Smooth muscle cell (in vitro differentiated cells): ENCODE results near the gene AOX1. TPM values are rescaled to one million over a fixed set of nuclear protein-coding genes. Genes with fewer than 3 reads are reported as not detected.

Experiments used
- DNase-seq: peaks from one replicate; lab custom pipeline; 2025; ENCODE audit not compliant: unreplicated experiment; lab: John Stamatoyannopoulos, UW
- H2AFZ ChIP-seq: fragments of 200-600 bp; sonication (generic); 2 replicates; pipeline ENCODE4 v1.6.0; 2016; ENCODE audit warnings: antibody characterized with exemption, low read depth, mild to moderate bottlenecking
- H3F3A ChIP-seq: fragments of 200-600 bp; sonication (generic); 2 replicates; pipeline ENCODE4 v1.6.0; 2017; ENCODE audit warnings: antibody characterized with exemption, low read depth
- H3K27ac ChIP-seq: fragments of 200-600 bp; sonication (generic); 2 replicates; pipeline ENCODE4 v1.5.1; 2016; ENCODE audit warnings: low read depth, mild to moderate bottlenecking
- H3K27me3 ChIP-seq: fragments of 200-600 bp; sonication (generic); 2 replicates; pipeline ENCODE4 v1.6.1; 2016; ENCODE audit warnings: low read depth, mild to moderate bottlenecking
- H3K36me3 ChIP-seq: fragments of 200-600 bp; sonication (generic); 2 replicates; pipeline ENCODE4 v1.5.1; 2016; ENCODE audit warnings: low read depth
- H3K4me1 ChIP-seq: fragments of 200-600 bp; sonication (generic); 2 replicates; pipeline ENCODE4 v1.5.1; 2016; ENCODE audit warnings: low read depth
- H3K4me2 ChIP-seq: fragments of 200-600 bp; sonication (generic); 2 replicates; pipeline ENCODE4 v1.6.0; 2016; ENCODE audit warnings: mild to moderate bottlenecking
- H3K4me3 ChIP-seq: fragments of 200-600 bp; sonication (generic); 2 replicates; pipeline ENCODE4 v1.5.1; 2016; ENCODE audit warnings: mild to moderate bottlenecking
- H3K79me2 ChIP-seq: fragments of 200-600 bp; sonication (generic); 2 replicates; pipeline ENCODE4 v1.6.0; 2016; ENCODE audit warnings: low read depth, mild to moderate bottlenecking
- H3K9ac ChIP-seq: fragments of 200-600 bp; sonication (generic); 2 replicates; pipeline ENCODE4 v1.6.0; 2016; ENCODE audit warnings: low read depth
- H3K9me3 ChIP-seq: fragments of 200-600 bp; sonication (generic); replicated peaks from 2 replicates; pipeline ENCODE4 v1.5.1; 2016; ENCODE audit warnings: low read depth
- H4K20me1 ChIP-seq: fragments of 200-600 bp; sonication (generic); 2 replicates; pipeline ENCODE4 v1.6.0; 2016; ENCODE audit warnings: low read depth
- WGBS: methylation state at CpG from one replicate; pipeline ENCODE4 v1.1.7; 2016; ENCODE audit warnings: low lambda C conversion rate; 5-methylcytosine and 5-hydroxymethylcytosine counted together
- polyA plus RNA-seq: library from polyadenylated mRNA; unstranded; fragments of >200 nt; fragmentation: Nextera tagmentation; extraction: Ambion mirVana; gene quantifications from 2 replicates; pipeline ENCODE4 v1.2.1, GENCODE V29; 2016
- total RNA-seq: library from RNA; depleted of rRNA; stranded (reverse); fragments of >200 nt; gene quantifications from 2 replicates; pipeline ENCODE4 v1.2.3, GENCODE V29; 2014
- TF ChIP-seq, protein P1 (sequence below): fragments of 200-600 bp; sonication (generic); IDR thresholded peaks from 2 replicates; pipeline ENCODE4 v1.5.1; 2017; ENCODE audit warnings: borderline replicate concordance, mild to moderate bottlenecking, antibody characterized with exemption; ENCODE audit not compliant: insufficient read depth, poor library complexity, severe bottlenecking

The AOX1 gene
- total and polyA plus RNA-seq, 2 experiments from 2014 or later, result 0.18 TPM; not detected in 1

DNA sequence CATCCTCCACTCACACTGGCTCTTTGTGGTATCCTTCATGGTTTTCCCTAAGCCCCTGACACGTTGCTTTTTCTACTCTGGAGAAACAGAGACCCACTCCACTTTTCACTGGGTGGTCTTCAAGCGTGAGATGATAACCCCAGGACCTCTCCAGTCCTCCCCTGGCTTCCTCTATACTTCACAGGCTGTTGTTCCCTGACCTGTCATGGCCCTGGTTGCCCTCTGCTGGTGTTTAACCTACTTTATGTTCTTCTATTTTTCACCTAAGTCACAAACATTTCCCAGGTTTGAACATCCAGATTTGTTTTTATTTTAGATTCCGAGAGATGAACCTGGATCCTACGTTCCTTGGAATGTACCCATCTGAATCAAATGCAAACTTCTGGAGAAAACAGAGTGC is 84.5 kb downstream of the AOX1 start:
- TF ChIP-seq, protein P1, sequence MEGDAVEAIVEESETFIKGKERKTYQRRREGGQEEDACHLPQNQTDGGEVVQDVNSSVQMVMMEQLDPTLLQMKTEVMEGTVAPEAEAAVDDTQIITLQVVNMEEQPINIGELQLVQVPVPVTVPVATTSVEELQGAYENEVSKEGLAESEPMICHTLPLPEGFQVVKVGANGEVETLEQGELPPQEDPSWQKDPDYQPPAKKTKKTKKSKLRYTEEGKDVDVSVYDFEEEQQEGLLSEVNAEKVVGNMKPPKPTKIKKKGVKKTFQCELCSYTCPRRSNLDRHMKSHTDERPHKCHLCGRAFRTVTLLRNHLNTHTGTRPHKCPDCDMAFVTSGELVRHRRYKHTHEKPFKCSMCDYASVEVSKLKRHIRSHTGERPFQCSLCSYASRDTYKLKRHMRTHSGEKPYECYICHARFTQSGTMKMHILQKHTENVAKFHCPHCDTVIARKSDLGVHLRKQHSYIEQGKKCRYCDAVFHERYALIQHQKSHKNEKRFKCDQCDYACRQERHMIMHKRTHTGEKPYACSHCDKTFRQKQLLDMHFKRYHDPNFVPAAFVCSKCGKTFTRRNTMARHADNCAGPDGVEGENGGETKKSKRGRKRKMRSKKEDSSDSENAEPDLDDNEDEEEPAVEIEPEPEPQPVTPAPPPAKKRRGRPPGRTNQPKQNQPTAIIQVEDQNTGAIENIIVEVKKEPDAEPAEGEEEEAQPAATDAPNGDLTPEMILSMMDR, result no peak

DNA sequence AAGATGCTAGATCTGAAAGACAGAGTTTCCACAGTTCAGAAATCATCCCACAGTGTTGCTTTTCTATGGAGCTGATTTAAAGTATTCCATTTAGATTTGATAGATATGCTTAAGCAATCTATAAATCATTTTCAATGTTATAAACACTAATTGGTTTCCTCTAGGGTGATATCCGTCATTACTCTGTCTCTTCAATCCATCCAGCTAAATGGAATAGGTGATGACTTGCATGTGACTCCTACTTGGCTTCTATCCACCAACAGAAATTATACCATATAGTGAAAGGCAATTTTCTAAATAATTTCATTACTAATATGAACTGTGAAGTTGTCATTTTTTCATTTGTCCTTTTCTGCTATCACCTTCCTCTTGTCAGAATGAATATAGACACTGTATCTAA is 84.9 kb downstream of the AOX1 start:
- H3K79me2 ChIP-seq, result no peaks in the 10 kb centered on the region
- TF ChIP-seq, protein P1, result no peak
- H3K27me3 ChIP-seq, result no peaks in the 10 kb centered on the region
- H3K9ac ChIP-seq, result no peak overlapping the region
- H4K20me1 ChIP-seq, result no peaks in the 10 kb centered on the region
- no peak overlapping the region for H3K4me3 ChIP-seq
- H3K36me3 ChIP-seq, result no peaks in the 10 kb centered on the region
- H3K27ac ChIP-seq, result no peak overlapping the region
- no peak overlapping the region for H2AFZ ChIP-seq
- DNase-seq, result no peak
- no peak overlapping the region for H3K4me2 ChIP-seq
- 81% methylated on average over 1 of the region's 1 CpG for whole genome bisulfite sequencing
- H3F3A ChIP-seq, result no peaks in the 10 kb centered on the region
- H3K4me1 ChIP-seq, result no peaks in the 10 kb centered on the region
- H3K9me3 ChIP-seq, result no peaks in the 10 kb centered on the region

More for the DNA sequence above, 84.5 kb downstream of the AOX1 start:
- no peaks in the 10 kb centered on the region for H3K27me3 ChIP-seq
- WGBS, result 51% methylated on average over 4 of the region's 4 CpGs
- no peaks in the 10 kb centered on the region for H3K4me1 ChIP-seq
- H3K27ac ChIP-seq, result no peak overlapping the region
- no peaks in the 10 kb centered on the region for H4K20me1 ChIP-seq
- no peak overlapping the region for H2AFZ ChIP-seq
- DNase-seq, result no peak
- no peak overlapping the region for H3K4me2 ChIP-seq
- no peak overlapping the region for H3K9ac ChIP-seq
- no peaks in the 10 kb centered on the region for H3K9me3 ChIP-seq
- no peak overlapping the region for H3K4me3 ChIP-seq
- H3K79me2 ChIP-seq, result no peaks in the 10 kb centered on the region
- no peaks in the 10 kb centered on the region for H3K36me3 ChIP-seq
- no peaks in the 10 kb centered on the region for H3F3A ChIP-seq

DNA sequence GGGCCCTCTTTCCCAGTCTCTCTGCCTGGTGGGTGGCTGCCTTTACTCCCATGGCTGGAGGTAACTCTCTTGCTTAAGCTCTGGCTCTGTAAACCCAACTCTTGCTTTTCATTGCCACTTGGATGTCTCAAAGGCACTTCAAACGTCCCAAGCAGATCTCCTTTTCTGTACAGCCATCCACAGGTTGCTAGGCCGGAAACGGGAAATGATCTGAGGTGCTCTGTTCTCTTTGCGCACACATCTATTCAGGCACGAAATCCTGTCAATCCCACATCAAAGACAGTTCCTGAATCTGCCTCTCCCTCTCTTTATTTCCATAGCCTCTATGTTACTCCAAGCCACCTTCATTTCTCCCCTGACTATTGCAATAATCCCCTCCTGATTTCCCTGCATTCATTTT is 87.4 kb downstream of the AOX1 start:
- Histone ChIP-seq H4K20me1 (no peaks in the 10 kb centered on the region), H3K9ac (no peak overlapping the region), H2AFZ (no peak overlapping the region), H3K4me1 (no peaks in the 10 kb centered on the region), H3K4me3 (no peak overlapping the region), H3K36me3 (no peaks in the 10 kb centered on the region), H3F3A (no peaks in the 10 kb centered on the region), H3K4me2 (no peak overlapping the region), H3K9me3 (no peaks in the 10 kb centered on the region), H3K79me2 (no peaks in the 10 kb centered on the region), H3K27me3 (no peaks in the 10 kb centered on the region), H3K27ac (no peak overlapping the region)
- no peak for DNase-seq
- TF ChIP-seq, protein P1, result no peak
- WGBS, result 87% methylated on average over 5 of the region's 5 CpGs

DNA sequence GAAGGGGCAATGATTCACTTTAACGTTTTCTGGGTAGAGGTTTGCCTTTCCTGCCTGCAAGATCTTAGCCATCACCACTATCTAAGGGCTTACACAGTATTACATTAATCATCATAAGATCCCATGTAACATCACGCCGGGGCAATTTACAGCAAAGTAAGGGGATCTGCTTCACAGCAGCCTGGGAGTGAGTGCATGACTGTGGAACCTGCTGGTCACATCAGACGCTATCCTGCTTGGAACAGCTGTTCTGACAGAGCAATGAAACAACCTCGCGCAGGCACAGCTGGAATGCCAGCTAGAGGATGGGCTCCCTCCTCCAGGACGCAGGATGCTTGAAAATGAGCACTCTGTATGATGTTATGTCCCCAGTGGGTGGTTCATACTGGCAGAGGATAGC is 89.0 kb downstream of the AOX1 start:
- Histone ChIP-seq H3K4me1 (no peaks in the 10 kb centered on the region), H3K27me3 (no peaks in the 10 kb centered on the region), H3K36me3 (no peaks in the 10 kb centered on the region), H3K27ac (no peak overlapping the region), H3K4me2 (no peak overlapping the region), H3K79me2 (no peaks in the 10 kb centered on the region), H4K20me1 (no peaks in the 10 kb centered on the region), H3K9me3 (no peaks in the 10 kb centered on the region), H2AFZ (no peak overlapping the region), H3K4me3 (no peak overlapping the region), H3K9ac (no peak overlapping the region), H3F3A (no peaks in the 10 kb centered on the region)
- TF ChIP-seq, protein P1, result no peak
- DNase-seq, result no peak
- 75% methylated on average over 7 of the region's 7 CpGs for WGBS
